OCI-LY1 (cell line): Measurements from ENCODE around the gene SLC27A5.

Source experiments
- H2AFZ ChIP-seq: fragments of 200-600 bp; sonication (generic), shearing (Covaris generic); 2 replicates; pipeline ENCODE4 v1.6.0; 2014; ENCODE audit warnings: antibody characterized with exemption, mild to moderate bottlenecking, low read length
- H3F3A ChIP-seq: fragments of 200-600 bp; sonication (generic), shearing (Covaris generic); 2 replicates; pipeline ENCODE4 v1.6.0; 2014; ENCODE audit warnings: mild to moderate bottlenecking, antibody characterized with exemption, low read length, moderate library complexity; ENCODE audit not compliant: insufficient read depth
- H3K27ac ChIP-seq: fragments of 200-600 bp; sonication (generic); 2 replicates; pipeline ENCODE4 v1.5.1; 2014; ENCODE audit warnings: low read length, mixed run types, mild to moderate bottlenecking, low read depth; ENCODE audit not compliant: poor library complexity, severe bottlenecking
- H3K27me3 ChIP-seq: fragments of 200-600 bp; sonication (generic); 2 replicates; pipeline ENCODE4 v1.6.0; 2014; ENCODE audit warnings: antibody characterized with exemption, mild to moderate bottlenecking, low read length, moderate library complexity; ENCODE audit not compliant: insufficient read depth
- H3K36me3 ChIP-seq: fragments of 200-600 bp; sonication (generic); 2 replicates; pipeline ENCODE4 v1.6.1; 2014; ENCODE audit warnings: mild to moderate bottlenecking, antibody characterized with exemption, low read length, moderate library complexity, mixed read lengths; ENCODE audit not compliant: insufficient read depth
- H3K4me1 ChIP-seq: fragments of 200-600 bp; sonication (generic); 2 replicates; pipeline ENCODE4 v1.5.1; 2014; ENCODE audit warnings: mild to moderate bottlenecking, low read length, moderate library complexity; ENCODE audit not compliant: insufficient read depth, severe bottlenecking
- H3K4me2 ChIP-seq: fragments of 200-600 bp; sonication (generic), shearing (Covaris generic); 2 replicates; pipeline ENCODE4 v1.6.1; 2014; ENCODE audit warnings: low read length
- H3K4me3 ChIP-seq: fragments of 200-600 bp; sonication (generic); 2 replicates; pipeline ENCODE4 v1.5.1; 2014; ENCODE audit warnings: low read length, low read depth, mild to moderate bottlenecking, mixed read lengths; ENCODE audit not compliant: poor library complexity, severe bottlenecking
- H3K79me2 ChIP-seq: fragments of 200-600 bp; shearing (Covaris generic); 2 replicates; pipeline ENCODE4 v1.6.1; 2016; ENCODE audit warnings: mixed run types, low read length, mixed read lengths; ENCODE audit not compliant: insufficient read depth
- H3K9ac ChIP-seq: fragments of 200-600 bp; sonication (generic), shearing (Covaris generic); 2 replicates; pipeline ENCODE4 v1.6.1; 2014; ENCODE audit warnings: mild to moderate bottlenecking, low read length, mixed read lengths
- H3K9me2 ChIP-seq: fragments of 200-600 bp; sonication (generic), shearing (Covaris generic); 2 replicates; pipeline ENCODE4 v1.6.1; 2014; ENCODE audit warnings: low read depth, mild to moderate bottlenecking, low read length, mixed read lengths
- H3K9me3 ChIP-seq: fragments of 200-600 bp; shearing (Covaris generic); 2 replicates; pipeline ENCODE4 v1.6.1; 2014; ENCODE audit warnings: low read length, mixed read lengths
- H4K20me1 ChIP-seq: fragments of 200-600 bp; sonication (generic), shearing (Covaris generic); 2 replicates; pipeline ENCODE4 v1.6.0; 2016; ENCODE audit warnings: mild to moderate bottlenecking, low read length; ENCODE audit not compliant: insufficient read depth
- EZH2 ChIP-seq: fragments of 200-600 bp; sonication (generic), shearing (Covaris generic); IDR thresholded peaks from 2 replicates; pipeline ENCODE4 v1.8.0; 2017; ENCODE audit warnings: borderline replicate concordance, mixed run types, mild to moderate bottlenecking, antibody characterized with exemption, low read length, moderate library complexity, mixed read lengths
- TF ChIP-seq, protein P1 (sequence below): fragments of 200-600 bp; sonication (generic), shearing (Covaris generic); IDR thresholded peaks from 2 replicates; pipeline ENCODE4 v1.5.1; 2017; ENCODE audit warnings: mild to moderate bottlenecking, antibody characterized with exemption, low read length, moderate library complexity, mixed read lengths

The SLC27A5 gene

DNA sequence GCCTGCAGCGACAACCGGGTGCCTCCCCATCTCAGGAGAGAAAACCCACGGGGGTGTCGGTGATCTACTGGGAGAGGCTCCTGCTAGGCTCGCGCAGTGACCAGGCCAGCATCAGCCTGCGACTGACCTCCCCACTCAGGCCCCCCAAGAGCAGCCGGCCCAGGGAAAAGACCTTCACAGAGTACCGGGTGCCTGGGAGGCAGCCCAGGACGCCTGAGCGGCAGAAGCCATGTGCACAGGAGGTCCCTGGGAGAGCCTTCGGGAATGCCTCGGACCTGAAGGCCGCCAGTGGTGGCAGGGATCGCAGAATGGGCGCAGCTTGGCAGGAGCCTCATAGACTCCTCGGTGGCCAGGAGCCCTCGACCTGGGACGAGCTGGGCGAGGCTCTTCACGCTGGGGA is 56.5 kb downstream of the SLC27A5 start:
- H3K79me2 ChIP-seq = no peaks in the 10 kb centered on the region
- H3K4me3 ChIP-seq = no peak overlapping the region
- no peaks in the 10 kb centered on the region for H4K20me1 ChIP-seq
- no peak for TF ChIP-seq EZH2
- TF ChIP-seq, protein P1, sequence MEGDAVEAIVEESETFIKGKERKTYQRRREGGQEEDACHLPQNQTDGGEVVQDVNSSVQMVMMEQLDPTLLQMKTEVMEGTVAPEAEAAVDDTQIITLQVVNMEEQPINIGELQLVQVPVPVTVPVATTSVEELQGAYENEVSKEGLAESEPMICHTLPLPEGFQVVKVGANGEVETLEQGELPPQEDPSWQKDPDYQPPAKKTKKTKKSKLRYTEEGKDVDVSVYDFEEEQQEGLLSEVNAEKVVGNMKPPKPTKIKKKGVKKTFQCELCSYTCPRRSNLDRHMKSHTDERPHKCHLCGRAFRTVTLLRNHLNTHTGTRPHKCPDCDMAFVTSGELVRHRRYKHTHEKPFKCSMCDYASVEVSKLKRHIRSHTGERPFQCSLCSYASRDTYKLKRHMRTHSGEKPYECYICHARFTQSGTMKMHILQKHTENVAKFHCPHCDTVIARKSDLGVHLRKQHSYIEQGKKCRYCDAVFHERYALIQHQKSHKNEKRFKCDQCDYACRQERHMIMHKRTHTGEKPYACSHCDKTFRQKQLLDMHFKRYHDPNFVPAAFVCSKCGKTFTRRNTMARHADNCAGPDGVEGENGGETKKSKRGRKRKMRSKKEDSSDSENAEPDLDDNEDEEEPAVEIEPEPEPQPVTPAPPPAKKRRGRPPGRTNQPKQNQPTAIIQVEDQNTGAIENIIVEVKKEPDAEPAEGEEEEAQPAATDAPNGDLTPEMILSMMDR = no peak
- peaks cover 15% of the 10 kb centered on the region for H3K4me1 ChIP-seq
- H2AFZ ChIP-seq = no peak overlapping the region
- H3K9me3 ChIP-seq = no peaks in the 10 kb centered on the region
- no peak overlapping the region for H3K9ac ChIP-seq
- H3K36me3 ChIP-seq = peaks cover 36% of the 10 kb centered on the region
- H3F3A ChIP-seq = no peaks in the 10 kb centered on the region
- no peaks in the 10 kb centered on the region for H3K9me2 ChIP-seq
- H3K4me2 ChIP-seq = no peak overlapping the region
- H3K27me3 ChIP-seq = no peaks in the 10 kb centered on the region
- no peak overlapping the region for H3K27ac ChIP-seq

DNA sequence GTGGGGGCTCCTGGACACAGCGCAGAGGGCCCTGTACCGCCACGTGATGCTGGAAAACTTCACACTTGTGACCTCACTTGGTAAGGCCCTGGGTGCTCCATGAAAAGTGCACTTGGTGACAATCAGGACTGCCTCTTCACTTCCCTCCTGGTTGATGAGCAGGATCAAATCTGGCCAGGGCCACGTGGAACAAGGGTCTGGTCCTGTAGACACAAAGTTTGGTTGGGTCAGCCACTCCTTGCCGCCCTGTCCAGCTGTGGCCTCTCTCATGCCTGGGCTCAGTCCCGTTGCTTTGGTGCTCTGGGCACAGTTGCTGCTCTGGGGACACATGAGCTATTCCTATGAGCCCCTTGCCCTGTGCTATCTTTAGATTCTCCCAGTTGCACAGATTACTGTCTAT is 58.0 kb downstream of the SLC27A5 start:
- Histone ChIP-seq H3K27ac (no peak overlapping the region), H3K4me3 (no peak overlapping the region), H3K9me2 (no peaks in the 10 kb centered on the region), H3K4me2 (no peak overlapping the region), H3K4me1 (peaks cover 15% of the 10 kb centered on the region), H3K9me3 (0 out of 2 replicates have a peak, but pooled peaks cover 5% of the 10 kb centered on the region), H3K36me3 (peaks cover 32% of the 10 kb centered on the region), H3K9ac (no peak overlapping the region), H3K27me3 (no peaks in the 10 kb centered on the region), H4K20me1 (no peaks in the 10 kb centered on the region), H3F3A (no peaks in the 10 kb centered on the region), H3K79me2 (no peaks in the 10 kb centered on the region), H2AFZ (no peak overlapping the region)
- TF ChIP-seq, protein P1 = no peak
- TF ChIP-seq EZH2 = no peak

GRCh38 chr19:58451358-58452101 is 60.3 kb downstream of the SLC27A5 start, which contains the start of gene ZNF324B:
Gene ZNF324B (plus strand): TSS chr19:58451622. CDS start chr19:58453702, 2,080 bp downstream.
- Histone ChIP-seq H3K79me2 (no peaks in the 10 kb centered on the region), H2AFZ (peak within 1 kb of the TSS; percentile 75; the same call in 1 of the 2 replicates), H3K27me3 (no peaks in the 10 kb centered on the region), H3K4me1 (peaks cover 15% of the 10 kb centered on the region), H3K9ac (peak within 1 kb of the TSS; percentile 76), H3K36me3 (peaks cover 17% of the 10 kb centered on the region), H3K27ac (no peak within 1 kb of the TSS), H3K9me2 (no peaks in the 10 kb centered on the region), H4K20me1 (no peaks in the 10 kb centered on the region), H3F3A (no peaks in the 10 kb centered on the region), H3K9me3 (0 out of 2 replicates have a peak, but pooled peaks cover 5% of the 10 kb centered on the region), H3K4me2 (peak within 1 kb of the TSS; percentile 83), H3K4me3 (peak within 1 kb of the TSS; percentile 81)
- no peak for TF ChIP-seq EZH2
- TF ChIP-seq, protein P1 = no peak; the same call in 1 of the 2 replicates
